Spleen (tissue), 11 donors: ENCODE measurements around the gene NRSN2. TPM values are rescaled to one million over a fixed set of nuclear protein-coding genes. Genes with fewer than 3 reads are reported as not detected.

Experiments
- DNase-seq: peaks from one replicate; pipeline ENCODE4 v3.0.0-alpha.2; 2020
- H3K27ac ChIP-seq, 8 donors: fragments of 200-600 bp; sonication (generic) in 7 of 8; 1 replicate in 4 of 8; 2 replicates in 4 of 8; pipeline versions ENCODE4 v1.5.0 to v1.8.0; 2016 to 2021; ENCODE audit warnings: inconsistent platforms in 4 of 8, mild to moderate bottlenecking in 4 of 8, moderate library complexity in 1 of 8
- H3K27me3 ChIP-seq, 7 donors: fragments of 200-600 bp; sonication (generic) in 6 of 7; replicated peaks in 1 of 7; 1 replicate in 4 of 7; 2 replicates in 3 of 7; pipeline versions ENCODE4 v1.5.0 to v1.8.0; 2016 to 2021; ENCODE audit warnings: inconsistent platforms in 3 of 7, mild to moderate bottlenecking in 1 of 7
- H3K36me3 ChIP-seq, 6 donors: fragments of 200-600 bp; sonication (generic) in 5 of 6; 1 replicate in 4 of 6; 2 replicates in 2 of 6; pipeline versions ENCODE4 v1.5.0 to v1.8.0; 2016 to 2021; ENCODE audit warnings: inconsistent platforms in 2 of 6
- H3K4me1 ChIP-seq, 6 donors: fragments of 200-600 bp; sonication (generic) in 5 of 6; 1 replicate in 3 of 6; 2 replicates in 3 of 6; pipeline versions ENCODE4 v1.5.0 to v1.8.0; 2016 to 2021; ENCODE audit warnings: inconsistent platforms in 3 of 6
- H3K4me3 ChIP-seq, 8 donors: fragments of 200-600 bp; sonication (generic) in 7 of 8; 1 replicate in 4 of 8; 2 replicates in 4 of 8; pipeline versions ENCODE4 v1.5.0 to v1.8.0; 2016 to 2021; ENCODE audit warnings: inconsistent platforms in 4 of 8, mild to moderate bottlenecking in 4 of 8, moderate library complexity in 2 of 8
- H3K9me3 ChIP-seq, 8 donors: fragments of 200-600 bp; sonication (generic) in 7 of 8; 1 replicate in 4 of 8; 2 replicates in 4 of 8; pipeline versions ENCODE4 v1.5.0 to v1.8.0; 2016 to 2021; ENCODE audit warnings: inconsistent platforms in 4 of 8
- POLR2A ChIP-seq, 3 donors: fragments of 450-650 bp; IDR thresholded peaks; one replicate each; pipeline ENCODE4 v1.5.1; 2017; ENCODE audit warnings: antibody characterized with exemption in 3 of 3, mild to moderate bottlenecking in 1 of 3
- POLR2AphosphoS5 ChIP-seq, 3 donors: sonication (generic); formaldehyde crosslinking; IDR thresholded peaks; one replicate each; pipeline ENCODE4 v1.5.1; 2017; ENCODE audit warnings: antibody characterized with exemption in 3 of 3
- WGBS, 5 donors: extraction: QIAGEN DNeasy Blood & Tissue Kit in 3 of 5; methylation state at CpG; one replicate each; pipeline versions ENCODE4 v1.1.5 to v1.1.7; 2013 to 2018; 5-methylcytosine and 5-hydroxymethylcytosine counted together
- intact Hi-C: fragments of 100-400 bp; cut with DNase I; formaldehyde crosslinking; loops from one replicate; pipeline ENCODE4 v1.15.0; 2023; ENCODE audit warnings: low total_unique reads
- polyA plus RNA-seq, 3 donors: library from polyadenylated mRNA; stranded (reverse); fragments of 200-250 nt; gene quantifications; one replicate each; pipeline ENCODE4 v1.2.1, GENCODE V29; 2013
- total RNA-seq, 7 donors: library from RNA; depleted of rRNA in 3 of 7; stranded (reverse); fragments of >200 nt in 3 of 7; fragmentation: NEBNext Ultra II Directional in 4 of 7; extraction: Animal tissue kit (Norgen Biotek cat#: 25700) in 4 of 7; gene quantifications; one replicate each; pipeline versions ENCODE4 v1.1.0 to v1.2.1, GENCODE V29; 2016 to 2021
- TF ChIP-seq, protein P1 (sequence below), 11 experiments: fragments of 200-600 bp in 7 of 11; fragments of 450-650 bp in 4 of 11; sonication (generic) in 4 of 11; IDR thresholded peaks in 8 of 11; conservative IDR thresholded peaks in 3 of 11; 1 replicate in 7 of 11; 2 replicates in 4 of 11; pipeline versions ENCODE4 v1.4.0 to v1.8.0; 2016 to 2021; ENCODE audit warnings: antibody characterized with exemption in 11 of 11, inconsistent platforms in 4 of 11, mild to moderate bottlenecking in 1 of 11
- donor health status: healthy with polysubstance abuse.
- donor health status: DM: no; HTN: no; CAD: no; lungs with moderate emphysema.
- donor health status: DM: no; HTN: no; CAD: no.
- donor health status: Bipolar disorder and iron deficiency.
- donor health status: healthy.
- donor health status: DM: no; HTN: no; CAD: no.
- donor health status: DM: yes; HTN: yes; CAD: no.

The NRSN2 gene
- total and polyA plus RNA-seq, 10 donors, result 10.5 to 26.3 (median 16.8) TPM

- Histone ChIP-seq H3K9me3 (no peaks in the 10 kb centered on the region), H3K27me3 (no peaks in the 10 kb centered on the region), H3K27ac (no peak overlapping the region), H3K36me3 (no peaks in the 10 kb centered on the region), H3K4me1 (peaks cover 2 to 33% (median 16%) of the 10 kb centered on the region in 6 donors), H3K4me3 (no peak overlapping the region)
- 87 to 96% (median 95%) methylated on average over 4 of the region's 4 CpGs for WGBS, 5 donors
- no peak for DNase-seq
- no peak for TF ChIP-seq POLR2A (IDR thresholded peaks at IDR 0.05)
- TF ChIP-seq, protein P1, sequence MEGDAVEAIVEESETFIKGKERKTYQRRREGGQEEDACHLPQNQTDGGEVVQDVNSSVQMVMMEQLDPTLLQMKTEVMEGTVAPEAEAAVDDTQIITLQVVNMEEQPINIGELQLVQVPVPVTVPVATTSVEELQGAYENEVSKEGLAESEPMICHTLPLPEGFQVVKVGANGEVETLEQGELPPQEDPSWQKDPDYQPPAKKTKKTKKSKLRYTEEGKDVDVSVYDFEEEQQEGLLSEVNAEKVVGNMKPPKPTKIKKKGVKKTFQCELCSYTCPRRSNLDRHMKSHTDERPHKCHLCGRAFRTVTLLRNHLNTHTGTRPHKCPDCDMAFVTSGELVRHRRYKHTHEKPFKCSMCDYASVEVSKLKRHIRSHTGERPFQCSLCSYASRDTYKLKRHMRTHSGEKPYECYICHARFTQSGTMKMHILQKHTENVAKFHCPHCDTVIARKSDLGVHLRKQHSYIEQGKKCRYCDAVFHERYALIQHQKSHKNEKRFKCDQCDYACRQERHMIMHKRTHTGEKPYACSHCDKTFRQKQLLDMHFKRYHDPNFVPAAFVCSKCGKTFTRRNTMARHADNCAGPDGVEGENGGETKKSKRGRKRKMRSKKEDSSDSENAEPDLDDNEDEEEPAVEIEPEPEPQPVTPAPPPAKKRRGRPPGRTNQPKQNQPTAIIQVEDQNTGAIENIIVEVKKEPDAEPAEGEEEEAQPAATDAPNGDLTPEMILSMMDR (IDR thresholded peaks at IDR 0.05 in 8 of 11, conservative IDR thresholded peaks at IDR 0.05 in 3 of 11), result no peak
- no peak for TF ChIP-seq POLR2AphosphoS5 (IDR thresholded peaks at IDR 0.05)
- intact Hi-C loops, result no loop called here
Observed at GRCh38 chr20:404088-404487, 57.2 kb downstream of the NRSN2 start.

Other genes with a start within 250 kb of the NRSN2 start
- not detected for gene DEFB126, start 204.5 kb upstream of the NRSN2 start, total RNA-seq
- gene DEFB126, start 204.5 kb upstream of the NRSN2 start, polyA plus RNA-seq, result not detected
- not detected for gene DEFB127, start 189.7 kb upstream of the NRSN2 start, total RNA-seq
- not detected for gene DEFB127, start 189.7 kb upstream of the NRSN2 start, polyA plus RNA-seq
- gene DEFB128, start 157.4 kb upstream of the NRSN2 start, total RNA-seq, result not detected
- not detected for gene DEFB128, start 157.4 kb upstream of the NRSN2 start, polyA plus RNA-seq
- not detected for gene DEFB129, start 119.9 kb upstream of the NRSN2 start, total RNA-seq
- gene DEFB129, start 119.9 kb upstream of the NRSN2 start, polyA plus RNA-seq, result not detected
- not detected for gene DEFB132, start 89.4 kb upstream of the NRSN2 start, total RNA-seq
- gene DEFB132, start 89.4 kb upstream of the NRSN2 start, polyA plus RNA-seq, result not detected
- gene C20orf96, start 56.4 kb upstream of the NRSN2 start, total RNA-seq, result 10 to 100 TPM in 1 of 7 donors, 1 to 10 TPM in 6; 2.3 to 10.4 (median 7.3) TPM
- gene C20orf96, start 56.4 kb upstream of the NRSN2 start, polyA plus RNA-seq, result 1 to 10 TPM; 3.8 to 5.4 (median 4.4) TPM
- 10 to 100 TPM; 17.4 to 26.6 (median 23.6) TPM for gene ZCCHC3, start 49.5 kb upstream of the NRSN2 start, total RNA-seq
- 10 to 100 TPM; 18.7 to 22.2 (median 19.5) TPM for gene ZCCHC3, start 49.5 kb upstream of the NRSN2 start, polyA plus RNA-seq
- gene SOX12, start 21.6 kb upstream of the NRSN2 start, total RNA-seq, result 10 to 100 TPM in 2 of 7 donors, 1 to 10 TPM in 5; 4.5 to 12.5 (median 8.3) TPM
- gene SOX12, start 21.6 kb upstream of the NRSN2 start, polyA plus RNA-seq, result 1 to 10 TPM; 3.2 to 4.9 (median 3.4) TPM
- gene TRIB3, start 33.6 kb downstream of the NRSN2 start, total RNA-seq, result 10 to 100 TPM in 4 of 7 donors, 1 to 10 TPM in 3; 8.3 to 25.7 (median 12.0) TPM
- gene TRIB3, start 33.6 kb downstream of the NRSN2 start, polyA plus RNA-seq, result 10 to 100 TPM in 2 of 3 donors, 1 to 10 TPM in 1; 5.7 to 11.7 (median 11.6) TPM
- gene RBCK1, start 61.2 kb downstream of the NRSN2 start, total RNA-seq, result 100 to 1,000 TPM in 4 of 7 donors, 10 to 100 TPM in 3; 90.2 to 124 (median 105) TPM
- gene RBCK1, start 61.2 kb downstream of the NRSN2 start, polyA plus RNA-seq, result 100 to 1,000 TPM in 1 of 3 donors, 10 to 100 TPM in 2; 78.6 to 152 (median 98.9) TPM
- gene TBC1D20, start 115.4 kb downstream of the NRSN2 start, total RNA-seq, result 10 to 100 TPM; 30.6 to 41.0 (median 34.8) TPM
- gene TBC1D20, start 115.4 kb downstream of the NRSN2 start, polyA plus RNA-seq, result 10 to 100 TPM in 2 of 3 donors, 1 to 10 TPM in 1; 9.2 to 15.1 (median 10.3) TPM
- 10 to 100 TPM; 80.2 to 92.9 (median 88.8) TPM for gene CSNK2A1, start 196.7 kb downstream of the NRSN2 start, total RNA-seq
- gene CSNK2A1, start 196.7 kb downstream of the NRSN2 start, polyA plus RNA-seq, result 10 to 100 TPM; 16.4 to 25.6 (median 19.5) TPM